ENCODE results near the gene PSMB4. TPM values are rescaled to one million over a fixed set of nuclear protein-coding genes. Genes with fewer than 3 reads are reported as not detected.

Gene PSMB4
- total RNA-seq, 4 donors from 2014 or later: 119 to 223 (median 167) TPM

GRCh38 chr1:151369621-151370048 is 29.7 kb upstream of the PSMB4 start:
- DNase-seq: peak in 1 of 3 donors; percentile 59
- Histone ChIP-seq H3K27ac (peak overlapping the region in 2 of 4 donors; percentile 69 to 82), H3K9me3 (no peaks in the 10 kb centered on the region), H3K27me3 (no peaks in the 10 kb centered on the region), H3K4me1 (peaks cover 0 to 49% (median 6%) of the 10 kb centered on the region in 4 donors), H3K36me3 (peaks cover 0 to 39% (median 0%) of the 10 kb centered on the region in 3 donors), H3K4me3 (peak overlapping the region in 2 of 4 donors; percentile 62 to 69)
- peak in 3 of 6 experiments; percentile 34 to 39 (median 39) for TF ChIP-seq CTCF (IDR thresholded peaks at IDR 0.05)
- TF ChIP-seq POLR2A (IDR thresholded peaks at IDR 0.05): no peak

GRCh38 chr1:151370211-151370911 is 29.0 kb upstream of the PSMB4 start:
- no peaks in the 10 kb centered on the region for H3K9me3 ChIP-seq
- H3K27ac ChIP-seq: peak overlapping the region in 2 of 4 donors; percentile 69 to 82
- H3K27me3 ChIP-seq: no peaks in the 10 kb centered on the region
- no peak for TF ChIP-seq CTCF (IDR thresholded peaks at IDR 0.05)
- TF ChIP-seq POLR2A (IDR thresholded peaks at IDR 0.05): no peak
- peaks cover 0 to 49% (median 6%) of the 10 kb centered on the region in 4 donors for H3K4me1 ChIP-seq
- H3K4me3 ChIP-seq: peak overlapping the region in 2 of 4 donors; percentile 62 to 69
- H3K36me3 ChIP-seq: peaks cover 0 to 32% (median 0%) of the 10 kb centered on the region in 3 donors
- no peak for DNase-seq

GRCh38 chr1:151371370-151372057 is 27.9 kb upstream of the PSMB4 start:
- H3K9me3 ChIP-seq: no peaks in the 10 kb centered on the region
- peaks cover 0 to 49% (median 6%) of the 10 kb centered on the region in 4 donors for H3K4me1 ChIP-seq
- H3K27ac ChIP-seq: peak overlapping the region in 3 of 4 donors; percentile 77 to 91 (median 82)
- H3K4me3 ChIP-seq: peak overlapping the region in 3 of 4 donors; percentile 38 to 69 (median 62)
- peaks cover 0 to 20% (median 0%) of the 10 kb centered on the region in 3 donors for H3K36me3 ChIP-seq
- DNase-seq: peak in 2 of 3 donors; percentile 67 to 73
- no peaks in the 10 kb centered on the region for H3K27me3 ChIP-seq
- no peak for TF ChIP-seq CTCF (IDR thresholded peaks at IDR 0.05)
- no peak for TF ChIP-seq POLR2A (IDR thresholded peaks at IDR 0.05)

- DNase-seq: peak; percentile 22 to 94 (median 93)
- no peaks in the 10 kb centered on the region for H3K9me3 ChIP-seq
- peaks cover 0 to 49% (median 6%) of the 10 kb centered on the region in 4 donors for H3K4me1 ChIP-seq
- H3K4me3 ChIP-seq: peak within 1 kb of the TSS; percentile 17 to 69 (median 50)
- H3K36me3 ChIP-seq: peaks cover 0 to 12% (median 0%) of the 10 kb centered on the region in 3 donors
- H3K27me3 ChIP-seq: no peaks in the 10 kb centered on the region
- peak; percentile 98 to 99 for TF ChIP-seq POLR2A (IDR thresholded peaks at IDR 0.05)
- peak in 1 of 6 experiments; percentile 5 for TF ChIP-seq CTCF (IDR thresholded peaks at IDR 0.05)
- peak within 1 kb of the TSS; percentile 35 to 91 (median 80) for H3K27ac ChIP-seq
Measured at GRCh38 chr1:151372058-151372934, 27.1 kb upstream of the PSMB4 start, which contains the start of gene SELENBP1. Gene SELENBP1 (minus strand): TSS chr1:151372705. CDS start chr1:151372641, 64 bp downstream.

GRCh38 chr1:151373196-151373595 is 26.2 kb upstream of the PSMB4 start:
- TF ChIP-seq CTCF (IDR thresholded peaks at IDR 0.05) (no peak), POLR2A (IDR thresholded peaks at IDR 0.05) (no peak)
- Histone ChIP-seq H3K27ac (peak overlapping the region in 1 of 4 donors; percentile 91), H3K9me3 (no peaks in the 10 kb centered on the region), H3K36me3 (peaks cover 0 to 4% (median 0%) of the 10 kb centered on the region in 3 donors), H3K4me1 (peaks cover 0 to 55% (median 6%) of the 10 kb centered on the region in 4 donors), H3K27me3 (no peaks in the 10 kb centered on the region), H3K4me3 (no peak overlapping the region)
- no peak for DNase-seq
